CD4-positive, alpha-beta T cell treated with Interleukin-6 for 4 hours (primary cell): ENCODE data around the gene CCDC92B.

Source experiments
- DNase-seq: peaks from one replicate; pipeline ENCODE4 v3.0.0-alpha.2; 2020; ENCODE audit warnings: mixed read lengths

CCDC92B gene

GRCh38 chr17:2777242-2777867 lies 27.9 kb upstream of the CCDC92B start:
- DNase-seq: no peak

DNA sequence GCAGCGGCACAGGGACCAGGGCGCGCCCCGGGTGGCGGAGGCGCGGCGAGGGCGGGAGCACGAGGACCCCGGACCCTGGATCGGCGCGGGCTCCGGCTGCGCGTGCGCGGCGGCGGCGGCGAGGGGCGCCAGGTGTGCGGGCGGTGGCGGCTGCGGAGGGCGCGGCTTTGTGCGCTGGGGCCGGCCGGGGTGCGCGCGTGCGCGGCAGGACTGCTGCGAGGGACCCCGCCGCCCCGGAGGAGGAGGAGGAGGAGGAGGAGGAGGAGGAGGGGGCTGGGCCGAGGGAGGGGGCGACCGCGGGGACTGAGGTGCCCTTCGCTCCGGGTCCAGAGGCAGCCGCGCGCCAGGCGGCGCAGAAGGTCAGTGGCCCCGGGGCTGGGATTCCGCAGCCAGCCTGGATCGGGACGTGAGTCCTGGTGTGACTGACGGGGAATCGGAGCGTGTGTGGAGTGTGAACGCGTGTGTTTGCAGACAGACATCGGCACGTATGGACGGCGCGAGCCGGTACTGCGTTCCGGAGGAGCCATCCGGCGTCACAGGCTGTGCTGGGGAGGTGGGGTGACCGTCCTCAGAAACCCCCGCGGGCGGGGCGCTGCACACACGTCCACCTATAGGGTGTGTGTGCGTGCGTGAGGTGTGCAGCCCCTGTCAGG lies 27.3 kb upstream of the CCDC92B start:
- DNase-seq: no peak

- DNase-seq: no peak
Measured at GRCh38 chr17:2775206-2775605, 25.8 kb upstream of the CCDC92B start.

DNA sequence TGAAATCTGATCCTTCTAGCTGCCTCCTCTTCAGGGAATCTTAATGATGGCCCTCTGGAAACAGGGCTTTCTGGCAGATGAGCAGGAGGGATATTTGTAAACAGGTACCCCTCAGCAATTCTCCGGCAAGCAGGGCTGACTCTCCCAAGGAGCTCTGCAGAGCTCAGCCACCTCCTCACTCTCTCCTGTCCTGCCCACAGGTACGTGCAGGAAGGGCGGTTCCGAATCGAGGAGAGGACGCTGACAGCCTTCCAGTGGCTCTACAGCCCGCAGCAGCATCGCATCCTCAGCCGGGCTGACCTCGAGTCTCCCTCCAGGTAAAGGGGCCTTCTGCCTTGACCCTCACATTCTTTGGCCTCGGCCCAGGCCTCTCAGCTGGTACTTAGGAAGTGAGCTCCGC lies 20.7 kb upstream of the CCDC92B start:
- DNase-seq: no peak

GRCh38 chr17:2758870-2759269 lies 9.4 kb upstream of the CCDC92B start:
- DNase-seq: no peak

DNA sequence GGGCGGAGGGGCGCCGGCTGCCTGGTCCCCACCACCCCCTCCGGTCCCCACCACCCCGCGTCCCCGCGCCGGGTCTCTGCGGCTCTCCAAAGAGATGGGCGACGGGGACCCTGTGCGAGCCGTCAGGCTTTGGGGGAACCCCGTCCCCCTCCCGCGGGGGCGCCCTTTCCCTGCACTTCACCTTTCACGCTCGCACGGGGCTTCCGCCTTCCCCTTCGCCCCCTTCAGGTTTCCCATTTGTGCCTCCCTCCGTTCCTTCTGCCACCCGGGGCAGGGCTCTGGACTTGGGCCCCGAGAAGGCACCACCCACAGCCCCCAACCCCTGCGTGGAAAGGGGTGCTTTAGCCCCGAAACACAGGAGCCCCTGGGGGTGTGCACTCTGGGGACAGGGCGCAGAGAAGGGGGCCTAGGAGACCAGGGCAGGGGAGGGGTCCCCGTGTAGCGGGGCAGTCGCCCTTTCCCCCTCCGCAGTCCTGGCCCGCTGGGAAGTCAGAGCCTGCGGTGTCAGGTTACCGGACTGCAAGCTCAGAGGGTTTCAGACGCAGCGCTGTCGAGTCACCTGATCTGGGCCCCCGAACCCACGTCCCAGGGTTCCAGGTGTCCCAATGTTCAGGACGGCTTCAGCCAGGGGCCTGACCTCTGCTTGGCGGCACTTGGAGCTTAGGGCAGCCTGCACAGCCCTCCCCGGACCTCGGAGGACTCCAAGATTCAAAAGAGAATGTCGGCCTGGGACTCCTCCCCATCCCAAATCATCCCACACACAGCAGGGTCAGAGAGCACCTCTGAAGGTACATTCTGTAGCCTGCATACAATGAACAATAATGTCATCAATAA lies 6.7 kb upstream of the CCDC92B start:
- no peak for DNase-seq

- DNase-seq: no peak
Measured at GRCh38 chr17:2751491-2751890, 2.0 kb upstream of the CCDC92B start.

DNA sequence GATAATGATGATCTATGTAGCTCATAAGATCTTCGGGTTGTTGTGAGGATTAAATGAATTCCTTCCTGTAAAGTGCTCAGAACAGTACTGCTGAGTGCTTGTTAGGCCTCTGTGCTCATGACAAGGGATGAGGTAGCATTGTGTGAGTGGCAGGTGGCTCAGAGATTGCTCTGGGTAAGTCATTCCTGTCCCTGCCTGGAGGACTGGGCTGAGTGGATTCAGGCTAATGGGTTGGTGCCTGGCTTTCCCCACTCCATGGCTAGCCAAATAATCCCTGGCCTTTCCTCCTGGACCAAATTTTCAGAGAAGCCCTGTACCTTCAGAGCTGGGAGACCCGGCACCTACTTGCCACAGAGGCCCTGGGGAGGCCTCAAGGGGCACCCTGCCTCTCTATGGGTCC lies 1.3 kb upstream of the CCDC92B start:
- no peak for DNase-seq

DNA sequence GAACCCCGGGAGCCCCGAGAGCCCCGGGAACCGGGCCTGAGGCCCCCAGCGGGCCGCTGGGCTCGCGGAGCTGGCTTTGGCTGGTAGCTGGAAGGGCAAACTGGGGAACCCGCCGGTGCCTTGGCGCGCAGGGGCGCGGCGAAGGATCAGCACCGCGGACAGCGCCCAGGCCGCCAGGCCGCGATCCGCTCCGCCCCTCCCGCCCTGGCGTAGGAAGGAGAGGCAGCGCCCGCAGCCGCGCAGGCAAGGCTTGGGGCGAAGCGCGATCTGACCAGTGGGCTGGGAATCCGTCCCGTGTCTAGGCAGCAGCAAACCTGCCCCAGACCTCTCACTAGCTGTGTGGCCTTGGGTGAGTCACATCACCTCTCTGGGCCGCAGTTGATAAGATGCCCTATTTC lies 331 bp upstream of the CCDC92B start:
- peak; percentile 74 for DNase-seq

- no peak for DNase-seq
Measured at GRCh38 chr17:2745317-2746037, 4.0 kb downstream of the CCDC92B start.

GRCh38 chr17:2737693-2738092 lies 11.8 kb downstream of the CCDC92B start:
- no peak for DNase-seq

- DNase-seq: no peak
Measured at GRCh38 chr17:2736956-2737355, 12.5 kb downstream of the CCDC92B start.

DNA sequence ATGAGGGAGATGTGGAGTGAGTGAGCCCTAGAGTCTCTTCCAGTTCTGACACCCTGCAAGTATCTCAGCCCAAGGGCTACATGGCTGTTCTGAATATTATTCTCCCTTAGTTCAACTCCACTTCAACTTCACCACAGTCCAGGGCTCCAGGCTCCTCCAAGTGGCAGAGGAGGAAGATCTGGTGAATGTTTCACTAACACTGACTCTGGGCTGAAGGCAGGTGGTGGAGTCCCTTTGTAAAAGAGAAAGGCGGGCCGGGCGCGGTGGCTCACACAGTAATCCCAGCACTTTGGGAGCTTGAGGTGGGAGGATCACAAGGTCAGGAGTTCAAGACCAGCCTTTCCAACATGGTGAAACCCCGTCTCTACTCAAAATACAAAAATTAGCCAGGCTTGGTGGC lies 13.6 kb downstream of the CCDC92B start:
- no peak for DNase-seq

DNA sequence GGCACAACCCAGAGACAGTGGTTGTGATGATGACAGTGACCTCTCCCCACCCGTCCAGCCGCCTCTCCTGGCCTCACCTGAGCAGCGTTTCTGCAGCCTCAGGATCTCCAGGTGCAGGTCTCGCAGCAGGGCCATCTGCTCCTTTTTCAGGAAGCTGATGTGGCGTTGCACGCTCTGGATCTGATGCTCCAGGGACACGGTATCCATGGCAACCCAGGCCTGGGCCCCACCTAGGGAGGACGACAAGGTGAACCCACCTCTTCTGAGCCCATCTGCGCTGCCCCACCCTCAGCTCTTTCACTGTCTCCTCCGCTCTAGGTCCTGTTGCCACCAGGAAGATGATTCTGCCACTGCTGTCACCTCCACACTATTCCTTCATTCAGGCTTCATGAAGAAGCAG lies 14.5 kb downstream of the CCDC92B start:
- DNase-seq: no peak

GRCh38 chr17:2731807-2732206 lies 17.6 kb downstream of the CCDC92B start:
- no peak for DNase-seq

GRCh38 chr17:2730764-2731353 lies 18.6 kb downstream of the CCDC92B start:
- no peak for DNase-seq

DNA sequence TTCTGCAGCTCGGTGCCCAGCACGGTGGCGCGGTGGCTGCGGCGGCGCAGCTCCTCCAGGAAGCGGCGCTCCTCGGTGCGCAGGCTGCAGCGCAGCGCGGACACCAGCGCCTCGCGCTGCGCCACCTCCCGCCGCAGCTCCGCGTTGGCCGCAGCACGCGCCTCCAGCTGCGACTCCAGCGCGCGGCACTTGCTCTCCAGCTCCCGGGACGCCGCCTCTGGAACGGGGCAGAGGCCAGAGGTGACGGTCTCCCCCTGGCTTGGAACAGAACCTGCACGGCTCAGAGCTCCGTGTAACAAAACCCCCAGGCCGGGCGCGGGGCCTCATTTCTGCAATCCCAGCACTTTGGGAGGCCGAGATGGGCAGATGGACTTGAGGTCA lies 24.7 kb downstream of the CCDC92B start:
- DNase-seq: peak; percentile 59

GRCh38 chr17:2723997-2724783 lies 25.3 kb downstream of the CCDC92B start:
- DNase-seq: no peak

- no peak for DNase-seq
Measured at GRCh38 chr17:2723505-2723996, 25.9 kb downstream of the CCDC92B start.

- no peak for DNase-seq
Measured at GRCh38 chr17:2722611-2723010, 26.8 kb downstream of the CCDC92B start.

- no peak for DNase-seq
Measured at GRCh38 chr17:2721603-2722002, 27.8 kb downstream of the CCDC92B start.

- DNase-seq: no peak
Measured at GRCh38 chr17:2719861-2720260, 29.6 kb downstream of the CCDC92B start.
